HCT116 (cell line): ENCODE data around the gene FAM241A.

Experiments used
- CTCF ChIP-seq, 3 experiments: fragments of 200-600 bp in 1 of 3; sonication (generic) in 1 of 3; IDR thresholded peaks in 2 of 3; conservative IDR thresholded peaks in 1 of 3; 2 replicates each; pipeline ENCODE4 v1.5.1; 2012 to 2017; ENCODE audit warnings: low read depth in 2 of 3, low read length in 2 of 3, antibody characterized with exemption in 1 of 3, borderline replicate concordance in 1 of 3, control low read depth in 1 of 3, mild to moderate bottlenecking in 1 of 3, mixed read lengths in 1 of 3, mixed run types in 1 of 3, moderate library complexity in 1 of 3; ENCODE audit not compliant: insufficient read depth in 1 of 3
- EZH2 ChIP-seq: fragments of 200-600 bp; sonication (generic); IDR thresholded peaks from 2 replicates; pipeline ENCODE4 v1.6.1; 2017; ENCODE audit warnings: antibody characterized with exemption, mixed run types
- FOSL1 ChIP-seq: IDR thresholded peaks from 2 replicates; pipeline ENCODE4 v1.6.1; 2012; ENCODE audit warnings: low read depth
- POLR2A ChIP-seq: IDR thresholded peaks from 2 replicates; pipeline ENCODE4 v1.7.0; 2011; ENCODE audit warnings: borderline replicate concordance; ENCODE audit not compliant: insufficient read depth, insufficient read length; ENCODE audit errors: extremely low read depth

- TF ChIP-seq POLR2A (no peak), CTCF (IDR thresholded peaks at IDR 0.05 in 2 of 3, conservative IDR thresholded peaks at IDR 0.05 in 1 of 3; ENCODE audit: borderline replicate concordance in 1 of 3, insufficient read depth in 1 of 3, low read depth in 2 of 3, low read length in 2 of 3) (no peak), FOSL1 (no peak), EZH2 (no peak)
These were observed 14.3 kb upstream of the FAM241A start for GRCh38 chr4:112130906-112131305.
